Renal cortex interstitium (tissue), 11 donors: ENCODE measurements around the gene DAPK2. TPM values are rescaled to one million over a fixed set of nuclear protein-coding genes. Genes with fewer than 3 reads are reported as not detected.

ENCODE experiments used
- DNase-seq, 11 donors: peaks; one replicate each; pipeline ENCODE4 v3.0.0-alpha.2; 2013; ENCODE audit warnings: low read depth in 9 of 11, low spot score in 4 of 11; ENCODE audit errors: extremely low read depth in 1 of 11
- polyA plus RNA-seq, 3 donors: library from polyadenylated mRNA; unstranded; fragments of 120-200 nt; gene quantifications; one replicate each; pipeline ENCODE4 v1.2.1, GENCODE V29; 2013; ENCODE audit not compliant: insufficient read length in 3 of 3

Gene DAPK2
- polyA plus RNA-seq, 3 donors: 5.8 to 6.4 (median 5.8) TPM

DNA sequence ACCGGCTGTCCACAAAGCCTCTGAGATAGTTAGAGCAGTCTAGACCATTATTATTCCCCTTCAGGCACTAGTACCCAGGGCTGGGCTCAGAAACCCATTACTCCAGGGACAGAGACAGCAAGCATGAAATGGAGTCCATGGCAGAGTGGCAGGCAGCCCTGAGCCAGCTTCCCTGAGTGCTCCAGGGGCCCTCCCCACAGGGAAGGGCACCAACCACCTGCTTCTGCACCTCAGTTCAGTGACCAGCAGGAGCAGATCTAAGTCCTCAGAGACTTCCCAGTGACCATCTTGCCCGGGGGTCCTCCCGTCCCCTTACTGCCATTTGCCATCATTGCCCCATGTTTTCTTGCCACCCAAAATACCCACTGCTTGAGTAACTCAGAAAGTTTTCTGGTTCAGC, 62.0 kb downstream of the DAPK2 start:
- no peak for DNase-seq

GRCh38 chr15:63983061-63983711, 63.1 kb downstream of the DAPK2 start:
- peak in 8 of 11 donors; percentile 43 to 63 (median 54) for DNase-seq

- DNase-seq: no peak
These were observed 63.9 kb downstream of the DAPK2 start for GRCh38 chr15:63982381-63982854.

DNA sequence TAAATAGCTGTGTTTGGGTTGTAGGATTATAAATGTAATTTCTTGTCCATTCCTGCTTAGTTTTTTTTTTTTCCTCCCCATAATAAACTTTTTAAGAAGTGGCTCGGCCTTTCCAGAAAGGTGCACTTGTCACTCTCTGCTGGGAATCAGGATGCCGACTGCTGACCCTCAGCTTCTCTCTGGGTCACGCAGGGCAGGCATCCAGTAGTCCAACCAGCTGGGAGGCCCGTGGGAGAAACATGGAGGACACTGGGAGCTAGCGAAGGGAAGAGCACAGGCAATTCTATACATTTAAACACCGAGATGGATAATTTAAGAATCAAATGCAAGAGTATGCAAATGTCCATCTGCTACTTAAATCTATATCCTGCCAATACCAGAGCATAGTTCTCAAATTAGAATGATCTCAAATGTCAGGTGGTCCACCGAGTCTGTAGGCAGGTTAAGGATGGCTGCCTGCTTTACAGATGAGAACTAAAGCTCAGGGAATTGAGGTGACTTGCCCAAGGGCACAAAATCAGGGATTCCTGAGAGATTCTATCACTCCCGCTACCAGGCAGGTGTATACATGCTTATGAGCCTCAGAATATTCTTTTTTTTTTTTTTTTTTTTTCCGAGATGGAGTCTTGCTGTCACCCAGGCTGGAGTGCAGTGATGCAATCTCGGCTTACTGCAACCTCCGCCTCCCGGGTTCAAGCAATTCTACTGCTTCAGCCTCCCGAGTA, 64.5 kb downstream of the DAPK2 start:
- no peak for DNase-seq

DNA sequence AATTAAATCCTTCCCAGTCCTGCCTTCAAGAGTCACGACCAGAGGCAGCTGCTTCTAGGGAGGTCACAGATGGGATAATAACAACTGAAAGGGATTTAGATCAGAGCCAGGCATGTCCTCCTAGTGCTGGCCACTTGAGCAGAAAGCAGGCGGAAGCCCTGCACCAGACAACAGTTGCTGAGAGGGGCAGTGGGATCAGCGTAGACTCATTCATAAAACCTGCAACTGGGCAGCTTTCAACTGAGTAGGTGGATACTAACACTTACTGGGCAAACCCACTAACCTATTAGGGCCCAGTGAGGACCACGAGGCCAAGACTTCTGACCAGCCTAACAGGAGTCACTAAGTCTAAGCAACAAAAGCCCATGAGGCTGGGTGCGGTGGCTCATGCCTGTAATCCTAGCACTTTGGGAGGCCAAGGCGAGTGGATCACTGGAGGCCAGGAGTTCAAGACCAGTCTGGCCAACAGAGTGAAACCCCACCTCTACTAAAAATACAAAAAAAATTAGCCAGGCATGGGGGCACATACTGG, 67.0 kb downstream of the DAPK2 start:
- DNase-seq: no peak

- DNase-seq: no peak
These were observed 67.6 kb downstream of the DAPK2 start for GRCh38 chr15:63978511-63979261.

DNA sequence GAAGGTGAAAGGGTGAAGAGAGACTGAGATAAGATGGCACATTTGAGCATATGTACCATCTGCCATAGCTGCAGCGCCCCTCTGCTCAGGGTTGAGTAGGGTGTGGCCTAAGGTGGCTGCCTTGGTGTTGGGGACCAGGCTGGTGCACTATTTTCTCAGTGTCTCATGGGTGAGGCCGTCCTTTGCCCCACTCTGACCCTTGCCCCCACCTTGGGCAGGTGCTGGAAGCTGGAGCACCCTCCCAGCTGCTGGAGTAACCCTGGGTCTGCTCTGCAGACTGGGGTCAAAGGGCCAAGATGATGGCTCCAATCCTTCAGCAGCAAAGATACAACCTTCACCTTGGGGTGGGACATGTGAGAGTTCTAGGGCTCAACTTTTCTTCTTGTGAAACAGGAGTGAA, 69.2 kb downstream of the DAPK2 start:
- DNase-seq: no peak

GRCh38 chr15:63974021-63974420, 72.3 kb downstream of the DAPK2 start:
- no peak for DNase-seq

GRCh38 chr15:63973212-63974009, 72.9 kb downstream of the DAPK2 start:
- DNase-seq: no peak

- no peak for DNase-seq
These were observed 73.5 kb downstream of the DAPK2 start for GRCh38 chr15:63972801-63973200.

- no peak for DNase-seq
These were observed 74.4 kb downstream of the DAPK2 start for GRCh38 chr15:63971904-63972303.

DNA sequence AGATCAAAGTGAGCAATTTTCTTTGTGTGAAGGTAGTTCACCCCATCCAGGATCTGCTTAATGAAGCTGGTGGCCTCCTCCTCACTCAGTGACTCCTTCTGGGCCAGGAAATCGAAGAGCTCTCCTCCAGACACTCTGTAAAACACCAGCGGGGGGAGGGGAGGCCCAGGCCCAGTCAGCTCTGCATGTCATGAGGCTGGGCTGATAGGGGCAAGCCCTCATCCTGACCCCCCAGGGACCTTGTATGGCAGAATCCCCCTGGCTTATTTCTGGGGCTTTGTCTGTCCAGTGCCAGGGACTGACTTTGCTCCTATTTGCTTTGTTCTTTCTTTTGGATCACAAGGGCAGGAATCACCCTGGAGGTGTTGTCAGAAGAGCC, 74.9 kb downstream of the DAPK2 start:
- DNase-seq: no peak

DNA sequence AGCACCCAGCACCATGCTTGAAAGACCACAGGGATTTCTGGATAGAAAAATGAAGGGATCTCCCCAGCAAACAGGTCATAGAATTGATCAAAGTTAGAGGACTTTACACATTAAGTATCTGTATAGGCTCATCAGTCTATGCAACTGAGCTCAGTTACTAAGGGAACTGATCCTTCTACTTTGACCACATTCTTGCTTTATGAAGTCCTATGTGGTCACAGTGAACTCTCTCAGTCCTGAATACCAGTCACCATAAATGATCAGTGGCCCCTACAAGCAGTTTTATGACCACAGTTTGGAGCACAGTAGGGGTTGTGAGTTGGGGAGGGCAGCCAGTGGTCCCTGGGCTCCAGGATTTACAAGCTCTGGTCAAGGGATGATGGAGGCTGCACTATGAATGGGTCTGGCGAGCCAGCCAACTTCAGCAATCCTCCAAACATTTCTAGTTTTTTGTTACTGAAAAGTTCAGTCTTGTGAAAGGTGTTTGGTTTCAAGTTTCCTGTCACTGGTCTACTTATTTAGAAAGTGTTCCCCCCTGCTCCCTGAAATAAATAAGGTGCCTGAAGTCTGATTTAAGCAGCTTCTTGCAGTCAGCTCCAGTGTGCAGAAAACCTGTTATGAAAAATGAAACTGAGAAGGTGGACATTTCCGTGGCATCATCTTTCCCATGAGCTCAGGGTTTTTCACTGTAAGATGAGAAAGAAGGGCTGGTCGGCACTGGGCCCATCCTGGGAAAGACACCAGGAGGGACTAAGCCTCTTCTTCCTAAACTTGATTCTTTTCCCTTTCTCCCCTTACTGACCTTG, 75.5 kb downstream of the DAPK2 start:
- peak in 2 of 11 donors; percentile 36 to 43 for DNase-seq

DNA sequence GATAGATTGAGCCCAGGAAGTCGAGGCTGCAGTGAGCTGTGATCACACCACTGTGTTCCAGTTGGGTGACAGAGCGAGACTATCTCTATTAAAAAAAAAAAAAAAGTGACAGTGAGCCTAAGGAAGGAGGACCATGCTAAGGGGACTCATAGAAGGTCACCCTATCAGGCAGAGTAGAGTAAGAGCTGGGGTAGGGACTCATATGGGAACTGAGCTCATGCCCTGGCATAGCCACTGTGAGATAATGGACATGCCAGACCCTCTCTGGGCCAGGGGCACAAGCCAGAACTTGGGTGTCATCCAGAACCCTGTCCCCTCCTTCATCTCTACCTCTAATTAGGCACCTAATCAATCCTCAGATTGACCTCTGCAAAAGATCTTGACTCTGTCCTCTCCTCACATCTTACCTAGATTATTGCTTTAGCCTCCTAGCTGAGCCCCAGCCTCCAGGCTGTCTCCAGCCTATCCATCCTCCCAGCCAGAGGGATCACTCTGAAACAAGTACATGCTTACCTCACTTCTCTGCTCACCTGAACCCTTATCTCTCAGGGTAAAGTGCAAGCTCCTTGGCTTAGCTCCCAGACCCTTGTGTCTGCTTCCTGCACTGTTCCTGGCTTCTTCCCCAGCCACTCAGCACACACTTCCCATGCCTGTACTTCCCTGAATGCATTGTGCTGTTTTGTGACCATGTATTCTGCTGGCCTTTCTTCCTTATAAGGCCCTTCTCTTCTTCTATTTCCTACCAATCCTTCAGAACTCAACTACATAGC, 76.4 kb downstream of the DAPK2 start:
- DNase-seq: no peak

DNA sequence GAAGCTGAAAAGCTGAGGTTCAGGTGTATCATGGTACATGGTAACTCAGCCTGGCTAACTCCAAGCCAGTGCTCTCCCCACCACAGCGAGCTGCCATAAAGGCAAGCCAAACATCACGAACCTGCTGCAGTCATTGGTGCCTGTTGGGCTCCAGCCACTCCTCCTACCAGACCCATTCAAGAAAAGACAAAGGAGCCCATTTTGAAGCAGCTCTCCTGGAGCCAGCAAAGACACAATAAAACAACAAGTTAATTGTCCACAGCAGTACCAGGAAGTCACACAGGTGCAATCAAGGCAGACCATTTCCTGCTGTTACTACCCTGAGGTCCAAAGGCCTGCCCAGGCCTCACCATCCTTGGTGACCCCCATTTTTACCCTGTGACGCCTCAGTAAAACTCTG, 77.6 kb downstream of the DAPK2 start:
- no peak for DNase-seq

GRCh38 chr15:63968122-63968524, 78.2 kb downstream of the DAPK2 start:
- DNase-seq: no peak

DNA sequence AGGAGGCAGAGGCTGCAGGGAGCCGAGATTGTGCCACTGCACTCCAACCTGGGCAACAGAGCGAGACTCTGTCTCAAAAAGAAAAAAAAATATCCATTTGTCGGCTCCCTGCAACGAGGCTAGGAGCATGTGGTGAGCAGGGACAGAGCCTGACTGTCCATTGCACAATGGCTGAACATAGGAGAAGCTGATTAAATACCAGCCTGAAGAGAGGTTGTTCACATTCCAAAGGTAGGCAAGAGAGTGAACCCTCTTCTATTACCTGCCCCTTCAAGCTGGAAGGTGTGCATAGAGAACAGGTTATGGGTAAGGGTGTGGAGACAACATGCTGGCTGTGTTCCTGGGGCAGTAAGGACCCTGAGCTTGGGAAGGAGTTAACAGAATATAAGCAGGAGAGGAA, 78.7 kb downstream of the DAPK2 start:
- no peak for DNase-seq
